HCT116 (cell line): Measurements from ENCODE around the gene RPL10A. TPM values are rescaled to one million over a fixed set of nuclear protein-coding genes. Genes with fewer than 3 reads are reported as not detected.

ENCODE experiments used
- ATAC-seq: fragments of 200-7000 bp; cut with Tn5 transposase; 2 replicates; pipeline ENCODE4 v1.9.1; 2020; ENCODE audit warnings: mild to moderate bottlenecking, moderate library complexity
- BruUV-seq: library from RNA; stranded (reverse); fragments of 400-500 nt; replicated peaks from 2 replicates; lab custom pipeline; 2021; lab: Mats Ljungman, UMichigan
- CTCF ChIA-PET: fragments of 300-600 bp; sonication (Branson Sonifier 250); formaldehyde crosslinking; loops from one replicate; lab custom pipeline; 2021; ENCODE audit warnings: antibody characterized with exemption; lab: Charles Lee
- POLR2A ChIA-PET: fragments of 300-600, 350-600 bp; sonication (Branson Sonifier 250); formaldehyde crosslinking; loops from one replicate; lab custom pipeline; 2021; ENCODE audit warnings: antibody characterized with exemption; lab: Charles Lee
- RAD21 ChIA-PET, 2 experiments: fragments of 300-600 bp; sonication (Branson Sonifier 250); formaldehyde crosslinking; loops; one replicate each; lab custom pipeline; 2023; ENCODE audit warnings: low total read pairs in 2 of 2; ENCODE audit not compliant: uncharacterized antibody in 2 of 2, unreplicated experiment in 2 of 2, low non-redundant PET in 1 of 2; lab: Charles Lee
- DNase-seq: peaks from one replicate; pipeline ENCODE4 v3.0.0-alpha.2; 2010; ENCODE audit warnings: low read depth, low spot score
- H2AFZ ChIP-seq: fragments of 200-600 bp; shearing (Covaris generic), sonication (generic); 2 replicates; pipeline ENCODE4 v1.6.1; 2017; ENCODE audit warnings: low read depth, mixed run types, mixed read lengths, antibody characterized with exemption, low read length; ENCODE audit not compliant: poor library complexity, severe bottlenecking
- H3K27ac ChIP-seq: 2 replicates; pipeline ENCODE4 v1.5.1; 2012; ENCODE audit warnings: low read depth, low read length
- H3K27me3 ChIP-seq: fragments of 200-600 bp; sonication (generic); 2 replicates; pipeline ENCODE4 v1.6.1; 2016; ENCODE audit warnings: mixed run types, low read length, mixed read lengths; ENCODE audit not compliant: insufficient read depth
- H3K36me3 ChIP-seq, 2 experiments: fragments of 200-500 bp in 1 of 2; fragments of 200-600 bp in 1 of 2; sonication (Bioruptor generic) in 1 of 2; sonication (generic) in 1 of 2; 2 replicates each; pipeline versions ENCODE4 v1.5.1 to v1.6.1; 2014 to 2016; ENCODE audit warnings: low read length in 2 of 2, inconsistent platforms in 1 of 2, mixed read lengths in 1 of 2, mixed run types in 1 of 2; ENCODE audit not compliant: insufficient read depth in 2 of 2, control insufficient read depth in 1 of 2
- H3K4me1 ChIP-seq, 2 experiments: fragments of 200-600 bp in 1 of 2; sonication (generic) in 1 of 2; 2 replicates each; pipeline versions ENCODE4 v1.5.1 to v1.6.1; 2012 to 2017; ENCODE audit warnings: low read length in 2 of 2, inconsistent platforms in 1 of 2, mild to moderate bottlenecking in 1 of 2, mixed read lengths in 1 of 2, mixed run types in 1 of 2, moderate library complexity in 1 of 2; ENCODE audit not compliant: insufficient read depth in 2 of 2, control insufficient read depth in 1 of 2
- H3K4me2 ChIP-seq: fragments of 200-600 bp; sonication (generic); 2 replicates; pipeline ENCODE4 v1.6.1; 2017; ENCODE audit warnings: mixed run types, low read length, mixed read lengths
- H3K4me3 ChIP-seq, 2 experiments: fragments of 200-600 bp in 1 of 2; sonication (generic) in 1 of 2; replicated peaks in 1 of 2; 2 replicates each; pipeline ENCODE4 v1.5.1; 2011 to 2016; ENCODE audit warnings: low read length in 2 of 2, control low read depth in 1 of 2, low read depth in 1 of 2, mild to moderate bottlenecking in 1 of 2, mixed read lengths in 1 of 2, mixed run types in 1 of 2
- H3K79me2 ChIP-seq: fragments of 200-600 bp; sonication (generic); 2 replicates; pipeline ENCODE4 v1.6.1; 2017; ENCODE audit warnings: mild to moderate bottlenecking, mixed run types, low read length, moderate library complexity, mixed read lengths; ENCODE audit not compliant: insufficient read depth
- H3K9ac ChIP-seq: fragments of 200-600 bp; sonication (generic); 2 replicates; pipeline ENCODE4 v1.6.1; 2016; ENCODE audit warnings: low read length, mixed read lengths
- H3K9me2 ChIP-seq: fragments of 200-600 bp; sonication (generic), shearing (Covaris generic); 2 replicates; pipeline ENCODE4 v1.6.1; 2017; ENCODE audit warnings: mixed run types, mild to moderate bottlenecking, moderate library complexity; ENCODE audit not compliant: insufficient read depth
- H3K9me3 ChIP-seq, 2 experiments: fragments of 200-500 bp in 1 of 2; fragments of 200-600 bp in 1 of 2; sonication (Bioruptor generic) in 1 of 2; sonication (generic) in 1 of 2; 2 replicates each; pipeline ENCODE4 v1.6.1; 2014 to 2017; ENCODE audit warnings: low read length in 2 of 2, mixed read lengths in 2 of 2, inconsistent platforms in 1 of 2, low read depth in 1 of 2, mild to moderate bottlenecking in 1 of 2, mixed run types in 1 of 2, moderate library complexity in 1 of 2; ENCODE audit not compliant: control insufficient read depth in 1 of 2, insufficient read depth in 1 of 2
- H4K20me1 ChIP-seq: fragments of 200-600 bp; sonication (generic), shearing (Covaris generic); 2 replicates; pipeline ENCODE4 v1.6.1; 2017; ENCODE audit warnings: mixed run types, mild to moderate bottlenecking, moderate library complexity; ENCODE audit not compliant: insufficient read depth
- CBX3 ChIP-seq: IDR thresholded peaks from 2 replicates; pipeline ENCODE4 v1.6.1; 2012; ENCODE audit warnings: low read depth
- CTCF ChIP-seq, 3 experiments: fragments of 200-600 bp in 1 of 3; sonication (generic) in 1 of 3; IDR thresholded peaks in 2 of 3; conservative IDR thresholded peaks in 1 of 3; 2 replicates each; pipeline ENCODE4 v1.5.1; 2012 to 2017; ENCODE audit warnings: low read depth in 2 of 3, low read length in 2 of 3, antibody characterized with exemption in 1 of 3, borderline replicate concordance in 1 of 3, control low read depth in 1 of 3, mild to moderate bottlenecking in 1 of 3, mixed read lengths in 1 of 3, mixed run types in 1 of 3, moderate library complexity in 1 of 3; ENCODE audit not compliant: insufficient read depth in 1 of 3
- ELF1 ChIP-seq: IDR thresholded peaks from 2 replicates; pipeline ENCODE4 v1.6.1; 2012; ENCODE audit warnings: low read depth, borderline replicate concordance
- EZH2phosphoT487 ChIP-seq: fragments of 200-600 bp; IDR thresholded peaks from 2 replicates; pipeline ENCODE4 v1.6.1; 2018; ENCODE audit warnings: antibody characterized with exemption, borderline replicate concordance
- SP1 ChIP-seq: IDR thresholded peaks from 2 replicates; pipeline ENCODE4 v1.6.1; 2012; ENCODE audit warnings: low read depth
- SRF ChIP-seq: IDR thresholded peaks from 2 replicates; pipeline ENCODE4 v1.6.1; 2012; ENCODE audit warnings: low read depth
- TCF7L2 ChIP-seq: IDR thresholded peaks from 2 replicates; pipeline ENCODE4 v1.7.0; 2011; ENCODE audit warnings: borderline replicate concordance, inconsistent platforms; ENCODE audit not compliant: insufficient read depth, insufficient read length; ENCODE audit errors: extremely low read depth
- ZBTB33 ChIP-seq: IDR thresholded peaks from 2 replicates; pipeline ENCODE4 v1.6.1; 2011; ENCODE audit warnings: mild to moderate bottlenecking, low read length, moderate library complexity; ENCODE audit not compliant: insufficient replicate concordance; ENCODE audit errors: extremely low read depth
- ZFX ChIP-seq: fragments of 450-650 bp; IDR thresholded peaks from 2 replicates; pipeline ENCODE4 v1.6.1; 2017
- intact Hi-C: fragments of 100-400 bp; cut with micrococcal nuclease; formaldehyde crosslinking; loops from 2 replicates; pipeline ENCODE4 v1.10.0; 2022
- total RNA-seq: library from RNA; stranded (reverse); gene quantifications from one replicate; pipeline ENCODE4 v1.2.1, GENCODE V29; 2021; ENCODE audit not compliant: unreplicated experiment

RPL10A gene
- total RNA-seq, 1 experiment from 2014 or later = 1,981 TPM

GRCh38 chr6:35483490-35483889 is 15.3 kb downstream of the RPL10A start (continued):
- TF ChIP-seq CTCF (IDR thresholded peaks at IDR 0.05 in 2 of 3, conservative IDR thresholded peaks at IDR 0.05 in 1 of 3; ENCODE audit: borderline replicate concordance in 1 of 3, insufficient read depth in 1 of 3, low read depth in 2 of 3, low read length in 2 of 3) = no peak
- TF ChIP-seq SRF = no peak
- TF ChIP-seq CBX3 = no peak
- no peak for TF ChIP-seq ZFX
- TF ChIP-seq SP1 = no peak

DNA sequence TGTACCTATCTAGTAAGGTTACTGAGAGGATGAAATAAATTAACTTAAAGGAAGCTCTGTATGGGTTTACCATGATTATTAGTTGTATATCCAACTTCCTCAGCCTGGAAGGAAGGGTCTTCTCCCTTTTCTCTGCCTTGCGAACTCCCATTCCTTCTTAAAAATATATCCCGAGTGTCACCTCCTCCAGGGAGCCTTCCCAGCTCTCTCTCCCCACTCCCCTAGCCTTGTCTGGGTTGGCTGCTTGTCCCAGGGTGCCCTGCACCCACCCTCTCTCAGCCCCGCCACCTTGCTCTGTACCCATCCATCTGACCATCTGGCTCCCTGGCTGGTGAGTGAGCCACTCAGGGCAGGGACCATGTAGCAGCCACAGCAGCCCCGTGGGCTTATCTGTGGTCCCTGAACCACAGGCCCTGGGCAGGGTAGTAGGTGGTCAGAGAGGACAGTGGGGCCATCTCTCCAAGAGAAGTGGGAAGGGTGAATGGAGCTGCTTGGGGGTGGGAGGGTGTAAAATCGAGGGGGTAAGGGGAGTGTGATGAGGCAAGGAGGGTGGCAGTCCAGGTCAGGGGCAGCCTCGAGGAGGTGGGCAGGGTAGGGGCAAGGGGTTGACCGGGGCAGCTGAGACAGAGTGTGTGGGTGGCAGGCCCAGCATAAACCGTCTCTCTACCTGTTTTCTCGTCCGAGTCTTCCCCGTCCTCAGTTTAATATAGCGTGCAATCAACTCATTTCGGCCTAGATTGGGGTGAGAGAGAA is 15.9 kb downstream of the RPL10A start:
- H3K9me2 ChIP-seq = no peaks in the 10 kb centered on the region
- H3K27me3 ChIP-seq = no peaks in the 10 kb centered on the region
- POLR2A ChIA-PET = interaction anchor here (0.7 to 8.1 kb wide), 2 partner anchors 12 to 105 kb away, joined by 3 to 48 read pairs; no protein-coding TSS in a partner anchor
- H3K9ac ChIP-seq = peak overlapping the region; percentile 75
- peaks cover 23% of the 10 kb centered on the region for H3K79me2 ChIP-seq
- CTCF ChIA-PET = interaction anchor here (0.7 to 0.9 kb wide), 2 partner anchors 7 to 11 kb away, joined by 3 read pairs; no protein-coding TSS in a partner anchor
- H3K4me1 ChIP-seq = peaks cover 42 to 62% of the 10 kb centered on the region in 2 experiments
- RAD21 ChIA-PET = no interaction called here
- BruUV-seq = no TSS peak
- H3K27ac ChIP-seq = no peak overlapping the region; the same call in 1 of the 2 replicates
- H4K20me1 ChIP-seq = no peaks in the 10 kb centered on the region
- intact Hi-C loops = no loop called here
- no peak overlapping the region for H3K4me3 ChIP-seq
- DNase-seq (no peak), ATAC-seq (no peak)
- H2AFZ ChIP-seq = no peak overlapping the region
- H3K9me3 ChIP-seq = no peaks in the 10 kb centered on the region
- peak overlapping the region; percentile 84 for H3K4me2 ChIP-seq
- no peak for TF ChIP-seq TCF7L2
- no peak for TF ChIP-seq ZBTB33
- no peak for TF ChIP-seq EZH2phosphoT487
- TF ChIP-seq CTCF (IDR thresholded peaks at IDR 0.05 in 2 of 3, conservative IDR thresholded peaks at IDR 0.05 in 1 of 3; ENCODE audit: borderline replicate concordance in 1 of 3, insufficient read depth in 1 of 3, low read depth in 2 of 3, low read length in 2 of 3) = no peak
- TF ChIP-seq ELF1 = no peak
- H3K36me3 ChIP-seq = no peaks in the 10 kb centered on the region
